Measurements from ENCODE around the gene C4orf46. TPM values are rescaled to one million over a fixed set of nuclear protein-coding genes. Genes with fewer than 3 reads are reported as not detected.
A peak's percentile ranks its signal among the peaks of the same experiment; 100 is the strongest.
"Not testable (repeated sequence)": the region's sequence is repeated elsewhere in the genome, so short reads cannot be mapped to it uniquely, and the experiment has no call there.

Gene C4orf46
- total and polyA plus RNA-seq, 5 donors from 2014 or later, result 4.9 to 7.6 (median 5.4) TPM

DNA sequence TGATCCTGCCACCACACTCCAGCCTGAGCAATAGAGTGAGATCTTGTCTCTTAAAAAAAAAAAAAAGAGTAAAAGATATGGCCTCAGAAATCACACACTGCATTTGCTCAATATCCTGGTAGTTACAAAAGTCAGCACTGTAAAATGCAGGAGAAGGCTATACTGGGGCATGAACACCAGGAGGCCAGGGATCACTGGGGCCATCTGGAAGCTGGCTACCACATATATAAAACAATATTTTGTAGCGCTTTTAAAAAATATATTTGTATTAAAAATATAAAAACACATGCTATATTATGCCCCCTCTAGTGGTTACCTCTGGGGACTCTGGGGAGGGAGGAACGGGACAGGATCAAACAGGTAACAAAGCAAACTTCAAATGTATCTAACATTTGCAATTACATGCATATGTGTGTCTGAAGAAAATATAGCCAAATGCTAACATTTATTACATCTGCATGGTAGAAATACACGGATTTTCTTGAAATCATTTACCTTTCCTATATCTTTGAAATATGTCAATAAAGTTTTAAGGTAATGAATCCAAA, 4.0 kb downstream of the C4orf46 start:
- H3K27ac ChIP-seq (ENCODE audit: insufficient read depth, low read length, poor library complexity, severe bottlenecking), result no peak overlapping the region
- peak in 2 of 3 donors; percentile 33 to 50 for DNase-seq
- H3K4me1 Mint-ChIP-seq, result peaks cover 5 to 22% (median 16%) of the 10 kb centered on the region in 4 donors
- H3K9me3 Mint-ChIP-seq, result no peaks in the 10 kb centered on the region
- H3K27ac Mint-ChIP-seq, result no peak overlapping the region
- H3K9me3 ChIP-seq (ENCODE audit: control insufficient read depth in 2 of 2, low read length in 2 of 2), result no peaks in the 10 kb centered on the region
- no peak for ATAC-seq (ENCODE audit: low read depth in 2 of 2)
- peaks cover 3% of the 10 kb centered on the region for H3K36me3 Mint-ChIP-seq
- H3K4me3 Mint-ChIP-seq, result no peak overlapping the region
- no peaks in the 10 kb centered on the region for H3K27me3 Mint-ChIP-seq
- no peaks in the 10 kb centered on the region for H3K36me3 ChIP-seq (ENCODE audit: control insufficient read depth, insufficient read depth, low read length)
- H3K4me1 ChIP-seq (ENCODE audit: control insufficient read depth, insufficient read depth, low read length, poor library complexity, severe bottlenecking), result peaks cover 13% of the 10 kb centered on the region
- no peak overlapping the region for H3K4me3 ChIP-seq (ENCODE audit: low read depth, low read length)
- H3K27me3 ChIP-seq (ENCODE audit: control insufficient read depth, insufficient read depth, low read length), result no peaks in the 10 kb centered on the region

DNA sequence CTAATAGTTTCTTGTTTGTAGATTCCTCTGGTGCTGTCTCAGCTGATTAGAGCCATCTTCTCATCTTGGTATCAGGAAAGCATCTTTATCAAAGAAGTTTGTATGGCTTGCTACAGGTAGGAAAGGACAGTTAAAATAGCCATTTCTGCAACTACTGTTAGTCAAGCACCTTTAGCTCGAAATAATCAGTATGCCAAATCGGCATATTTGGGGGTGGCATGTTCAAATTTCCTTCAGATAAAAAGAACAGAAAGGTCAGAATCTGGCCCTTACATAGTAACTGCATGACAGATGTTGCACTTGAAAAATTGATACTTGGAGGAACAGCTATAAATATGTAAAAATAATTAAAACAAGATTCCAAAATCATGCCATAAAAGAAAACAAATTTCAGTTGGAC, 4.8 kb downstream of the C4orf46 start:
- H3K27ac ChIP-seq (ENCODE audit: insufficient read depth, low read length, poor library complexity, severe bottlenecking), result no peak overlapping the region
- no peak for ATAC-seq (ENCODE audit: low read depth in 2 of 2)
- H3K4me1 ChIP-seq (ENCODE audit: control insufficient read depth, insufficient read depth, low read length, poor library complexity, severe bottlenecking), result peaks cover 9% of the 10 kb centered on the region
- H3K27me3 Mint-ChIP-seq, result no peaks in the 10 kb centered on the region
- H3K27ac Mint-ChIP-seq, result no peak overlapping the region
- peaks cover 3% of the 10 kb centered on the region for H3K36me3 Mint-ChIP-seq
- no peak for DNase-seq
- H3K4me3 Mint-ChIP-seq, result no peak overlapping the region
- no peak overlapping the region for H3K4me3 ChIP-seq (ENCODE audit: low read depth, low read length)
- peaks cover 5 to 14% (median 11%) of the 10 kb centered on the region in 4 donors for H3K4me1 Mint-ChIP-seq
- no peaks in the 10 kb centered on the region for H3K27me3 ChIP-seq (ENCODE audit: control insufficient read depth, insufficient read depth, low read length)
- H3K36me3 ChIP-seq (ENCODE audit: control insufficient read depth, insufficient read depth, low read length), result no peaks in the 10 kb centered on the region
- no peaks in the 10 kb centered on the region for H3K9me3 Mint-ChIP-seq
- H3K9me3 ChIP-seq (ENCODE audit: control insufficient read depth in 2 of 2, low read length in 2 of 2), result no peaks in the 10 kb centered on the region

DNA sequence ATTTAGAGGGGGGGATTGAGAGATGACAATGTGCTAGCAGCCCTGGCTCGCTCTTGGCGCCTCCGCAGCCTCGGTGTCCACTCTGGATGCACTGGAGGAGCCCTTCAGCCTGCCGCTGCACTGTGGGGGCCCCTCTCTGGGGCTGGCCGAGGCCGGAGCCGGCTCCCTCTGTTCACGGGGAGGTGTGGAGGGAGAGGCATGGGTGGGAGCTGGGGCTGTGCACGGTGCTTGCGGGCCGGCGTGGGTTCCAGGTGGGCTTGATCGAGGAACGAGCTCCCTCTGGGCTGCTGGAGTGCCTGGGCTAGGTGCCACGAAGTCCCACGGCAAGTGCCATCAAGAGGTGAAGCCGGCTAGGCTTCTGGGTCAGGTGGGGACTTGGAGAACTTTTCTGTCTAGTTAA, 6.9 kb downstream of the C4orf46 start:
- H3K4me1 Mint-ChIP-seq, result peaks cover 0 to 3% (median 0%) of the 10 kb centered on the region in 4 donors
- Histone ChIP-seq H3K27me3 (ENCODE audit: control insufficient read depth, insufficient read depth, low read length) (no peaks in the 10 kb centered on the region), H3K27ac (ENCODE audit: insufficient read depth, low read length, poor library complexity, severe bottlenecking) (no peak overlapping the region), H3K36me3 (ENCODE audit: control insufficient read depth, insufficient read depth, low read length) (no peaks in the 10 kb centered on the region), H3K9me3 (ENCODE audit: control insufficient read depth in 2 of 2, low read length in 2 of 2) (no peaks in the 10 kb centered on the region), H3K4me1 (ENCODE audit: control insufficient read depth, insufficient read depth, low read length, poor library complexity, severe bottlenecking) (no peaks in the 10 kb centered on the region), H3K4me3 (ENCODE audit: low read depth, low read length) (no peak overlapping the region)
- H3K9me3 Mint-ChIP-seq, result no peaks in the 10 kb centered on the region
- DNase-seq (no peak), ATAC-seq (ENCODE audit: low read depth in 2 of 2) (no peak)
- H3K27me3 Mint-ChIP-seq, result no peaks in the 10 kb centered on the region
- peaks cover 3% of the 10 kb centered on the region for H3K36me3 Mint-ChIP-seq
- H3K27ac Mint-ChIP-seq, result no peak overlapping the region
- no peak overlapping the region for H3K4me3 Mint-ChIP-seq

GRCh38 chr4:158663707-158664625, 7.7 kb downstream of the C4orf46 start:
- not testable (repeated sequence) for H3K9me3 Mint-ChIP-seq; H3K36me3 Mint-ChIP-seq; H3K27ac ChIP-seq (ENCODE audit: insufficient read depth, low read length, poor library complexity, severe bottlenecking); H3K4me3 ChIP-seq (ENCODE audit: low read depth, low read length); H3K27ac Mint-ChIP-seq; DNase-seq; H3K9me3 ChIP-seq (ENCODE audit: control insufficient read depth in 2 of 2, low read length in 2 of 2); H3K27me3 Mint-ChIP-seq; H3K4me1 ChIP-seq (ENCODE audit: control insufficient read depth, insufficient read depth, low read length, poor library complexity, severe bottlenecking); H3K4me1 Mint-ChIP-seq; ATAC-seq (ENCODE audit: low read depth in 2 of 2); H3K4me3 Mint-ChIP-seq; H3K27me3 ChIP-seq (ENCODE audit: control insufficient read depth, insufficient read depth, low read length); H3K36me3 ChIP-seq (ENCODE audit: control insufficient read depth, insufficient read depth, low read length)

DNA sequence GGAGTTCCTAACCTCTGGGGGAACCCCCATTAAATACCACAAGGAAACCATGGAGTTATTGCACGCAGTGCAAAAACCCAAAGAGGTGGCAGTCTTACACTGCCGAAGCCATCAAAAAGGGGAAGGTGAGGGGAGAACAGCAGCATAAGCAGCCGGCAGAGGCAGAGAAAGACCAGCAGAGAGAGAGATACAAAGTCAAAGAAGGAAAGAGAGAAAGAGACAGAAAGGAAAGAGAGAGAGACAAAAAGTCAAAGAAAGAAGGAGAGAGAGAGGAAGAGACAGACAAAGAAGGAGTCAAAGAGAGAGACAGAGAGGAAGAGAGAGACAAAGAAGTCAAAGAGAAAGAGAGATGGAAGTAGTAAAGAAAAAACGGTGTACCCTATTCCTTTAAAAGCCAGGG, 8.4 kb downstream of the C4orf46 start:
- H3K4me3 Mint-ChIP-seq; H3K36me3 ChIP-seq (ENCODE audit: control insufficient read depth, insufficient read depth, low read length); H3K4me1 Mint-ChIP-seq; H3K36me3 Mint-ChIP-seq; H3K4me1 ChIP-seq (ENCODE audit: control insufficient read depth, insufficient read depth, low read length, poor library complexity, severe bottlenecking); H3K27me3 Mint-ChIP-seq; H3K27me3 ChIP-seq (ENCODE audit: control insufficient read depth, insufficient read depth, low read length); H3K9me3 ChIP-seq (ENCODE audit: control insufficient read depth in 2 of 2, low read length in 2 of 2); ATAC-seq (ENCODE audit: low read depth in 2 of 2); H3K27ac ChIP-seq (ENCODE audit: insufficient read depth, low read length, poor library complexity, severe bottlenecking); H3K4me3 ChIP-seq (ENCODE audit: low read depth, low read length); DNase-seq; H3K9me3 Mint-ChIP-seq: not testable (repeated sequence)
- H3K27ac Mint-ChIP-seq, result peak overlapping the region in 1 of 3 donors; percentile 83

DNA sequence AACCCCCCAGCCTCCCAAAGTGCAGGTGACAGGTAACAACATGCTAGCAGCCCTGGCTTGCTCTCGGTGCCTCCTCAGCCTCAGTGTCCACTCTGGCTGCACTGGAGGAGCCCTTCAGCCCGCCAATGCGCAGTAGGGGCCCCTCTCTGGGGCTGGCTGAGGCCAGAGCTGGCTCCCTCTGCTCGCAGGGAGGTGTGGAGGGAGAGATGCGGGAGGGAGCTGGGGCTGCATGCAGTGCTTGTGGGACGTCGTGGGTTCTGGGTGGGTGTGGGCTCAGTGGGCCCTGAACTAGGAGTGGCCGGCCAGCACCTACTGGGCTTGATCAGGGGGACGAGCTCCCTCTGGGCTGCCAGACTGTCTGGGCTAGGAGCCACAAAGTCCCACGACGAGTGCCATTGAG, 14.4 kb downstream of the C4orf46 start:
- Mint-ChIP-seq H3K36me3 (no peaks in the 10 kb centered on the region), H3K4me1 (peaks cover 0 to 7% (median 6%) of the 10 kb centered on the region in 4 donors), H3K27me3 (peaks cover 4% of the 10 kb centered on the region), H3K4me3 (no peak overlapping the region), H3K27ac (no peak overlapping the region), H3K9me3 (no peaks in the 10 kb centered on the region)
- Histone ChIP-seq H3K36me3 (ENCODE audit: control insufficient read depth, insufficient read depth, low read length) (no peaks in the 10 kb centered on the region), H3K27me3 (ENCODE audit: control insufficient read depth, insufficient read depth, low read length) (no peaks in the 10 kb centered on the region), H3K9me3 (ENCODE audit: control insufficient read depth in 2 of 2, low read length in 2 of 2) (no peaks in the 10 kb centered on the region), H3K4me3 (ENCODE audit: low read depth, low read length) (no peak overlapping the region), H3K27ac (ENCODE audit: insufficient read depth, low read length, poor library complexity, severe bottlenecking) (no peak overlapping the region), H3K4me1 (ENCODE audit: control insufficient read depth, insufficient read depth, low read length, poor library complexity, severe bottlenecking) (no peaks in the 10 kb centered on the region)
- DNase-seq (no peak), ATAC-seq (ENCODE audit: low read depth in 2 of 2) (no peak)

DNA sequence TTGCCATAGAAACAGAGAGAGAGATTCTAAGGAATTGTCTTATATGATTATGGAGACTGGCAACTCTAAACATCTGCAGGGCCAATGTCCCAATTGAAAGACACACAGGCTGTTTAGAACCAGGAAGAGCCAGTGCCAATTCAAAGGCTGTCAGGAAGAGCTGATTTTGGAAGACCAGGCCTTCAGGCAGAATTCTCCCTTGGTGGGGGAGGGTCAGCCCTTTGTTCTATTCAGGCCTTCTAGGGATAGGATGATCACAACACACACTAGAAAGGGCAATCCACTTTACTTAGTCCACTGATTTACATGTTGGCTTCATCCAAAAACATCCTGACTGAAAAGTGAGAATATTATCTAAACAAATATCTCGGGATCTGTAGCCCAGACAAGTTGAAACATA, 15.2 kb downstream of the C4orf46 start:
- Histone ChIP-seq H3K27me3 (ENCODE audit: control insufficient read depth, insufficient read depth, low read length) (no peaks in the 10 kb centered on the region), H3K9me3 (ENCODE audit: control insufficient read depth in 2 of 2, low read length in 2 of 2) (no peaks in the 10 kb centered on the region), H3K36me3 (ENCODE audit: control insufficient read depth, insufficient read depth, low read length) (no peaks in the 10 kb centered on the region), H3K27ac (ENCODE audit: insufficient read depth, low read length, poor library complexity, severe bottlenecking) (no peak overlapping the region), H3K4me3 (ENCODE audit: low read depth, low read length) (no peak overlapping the region), H3K4me1 (ENCODE audit: control insufficient read depth, insufficient read depth, low read length, poor library complexity, severe bottlenecking) (no peaks in the 10 kb centered on the region)
- Mint-ChIP-seq H3K36me3 (no peaks in the 10 kb centered on the region), H3K27me3 (peaks cover 4% of the 10 kb centered on the region), H3K4me1 (peaks cover 0 to 10% (median 6%) of the 10 kb centered on the region in 4 donors), H3K27ac (no peak overlapping the region), H3K9me3 (no peaks in the 10 kb centered on the region), H3K4me3 (no peak overlapping the region)
- ATAC-seq (ENCODE audit: low read depth in 2 of 2) (no peak), DNase-seq (no peak)

- Histone ChIP-seq H3K4me1 (ENCODE audit: control insufficient read depth, insufficient read depth, low read length, poor library complexity, severe bottlenecking) (no peaks in the 10 kb centered on the region), H3K27ac (ENCODE audit: insufficient read depth, low read length, poor library complexity, severe bottlenecking) (no peak overlapping the region), H3K27me3 (ENCODE audit: control insufficient read depth, insufficient read depth, low read length) (peaks cover 4% of the 10 kb centered on the region), H3K36me3 (ENCODE audit: control insufficient read depth, insufficient read depth, low read length) (no peaks in the 10 kb centered on the region), H3K9me3 (ENCODE audit: control insufficient read depth in 2 of 2, low read length in 2 of 2) (no peaks in the 10 kb centered on the region), H3K4me3 (ENCODE audit: low read depth, low read length) (peak overlapping the region; percentile 68)
- peaks cover 13% of the 10 kb centered on the region for H3K27me3 Mint-ChIP-seq
- H3K9me3 Mint-ChIP-seq, result no peaks in the 10 kb centered on the region
- DNase-seq (peak in 1 of 3 donors; percentile 22), ATAC-seq (ENCODE audit: low read depth in 2 of 2) (no peak)
- no peaks in the 10 kb centered on the region for H3K36me3 Mint-ChIP-seq
- peaks cover 0 to 12% (median 7%) of the 10 kb centered on the region in 4 donors for H3K4me1 Mint-ChIP-seq
- H3K27ac Mint-ChIP-seq, result peak overlapping the region in 1 of 3 donors; percentile 32
- peak overlapping the region in 3 of 4 donors; percentile 25 to 59 (median 47) for H3K4me3 Mint-ChIP-seq
Measured at GRCh38 chr4:158652920-158653319, 18.8 kb downstream of the C4orf46 start.
